ENCODE measurements around the gene PPFIA1. TPM values are rescaled to one million over a fixed set of nuclear protein-coding genes. Genes with fewer than 3 reads are reported as not detected.
"Not testable (repeated sequence)": the region's sequence is repeated elsewhere in the genome, so short reads cannot be mapped to it uniquely, and the experiment has no call there.

The PPFIA1 gene
- total RNA-seq, 1 experiment from 2014 or later = 45.9 TPM

DNA sequence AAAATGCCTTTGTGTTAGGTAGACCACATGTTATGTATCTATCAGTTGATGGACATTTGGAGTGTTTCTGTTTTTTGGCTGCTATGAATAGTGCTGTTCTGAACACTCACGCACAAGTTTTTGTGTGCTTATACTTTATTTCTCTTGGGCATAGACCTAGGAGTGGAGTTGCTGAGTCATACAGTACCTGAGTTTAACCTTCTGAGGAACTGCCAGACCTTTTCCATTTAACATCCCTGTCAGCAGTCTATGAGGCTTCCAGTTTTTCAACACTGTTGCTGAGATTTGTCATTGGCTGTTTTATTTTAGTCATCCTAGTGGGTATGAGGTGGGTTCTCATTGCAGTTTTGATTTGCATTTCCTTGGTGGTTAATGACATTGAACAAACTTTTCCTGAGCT, 132.2 kb downstream of the PPFIA1 start:
- no peak for DNase-seq (ENCODE audit: low spot score)
- in situ Hi-C loops (cut with HindIII; ENCODE audit: low sequenced_read_pairs) = no loop called here

DNA sequence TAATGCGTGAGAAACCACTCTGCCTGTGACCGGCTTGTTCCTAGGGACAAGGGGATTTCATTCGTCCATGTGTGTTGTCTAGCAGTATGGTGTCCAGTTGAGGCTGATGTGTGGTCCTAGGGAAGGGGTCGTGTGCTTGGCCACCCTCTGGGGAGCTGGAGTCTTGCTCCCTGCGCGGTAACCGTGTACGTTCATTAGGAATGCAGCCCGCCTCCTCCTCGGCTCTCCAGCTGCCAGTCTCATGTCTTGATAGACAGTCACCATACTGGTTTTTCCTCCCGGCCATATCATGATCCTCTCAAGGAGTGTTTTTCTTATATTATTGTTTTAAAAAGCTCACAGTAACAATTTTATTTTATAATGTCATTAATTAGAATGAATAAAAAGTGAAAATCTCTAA, 133.8 kb downstream of the PPFIA1 start:
- in situ Hi-C loops (cut with HindIII; ENCODE audit: low sequenced_read_pairs) = no loop called here
- DNase-seq (ENCODE audit: low spot score) = no peak

GRCh38 chr11:70405679-70406395, 135.3 kb downstream of the PPFIA1 start:
- DNase-seq (ENCODE audit: low spot score) = peak; percentile 96
- in situ Hi-C loops (cut with HindIII; ENCODE audit: low sequenced_read_pairs) = no loop called here

GRCh38 chr11:70407121-70407520, 136.6 kb downstream of the PPFIA1 start:
- in situ Hi-C loops (cut with HindIII; ENCODE audit: low sequenced_read_pairs) = no loop called here
- DNase-seq (ENCODE audit: low spot score) = no peak

GRCh38 chr11:70407814-70408213, 137.3 kb downstream of the PPFIA1 start:
- DNase-seq (ENCODE audit: low spot score) = no peak
- in situ Hi-C loops (cut with HindIII; ENCODE audit: low sequenced_read_pairs) = no loop called here

DNA sequence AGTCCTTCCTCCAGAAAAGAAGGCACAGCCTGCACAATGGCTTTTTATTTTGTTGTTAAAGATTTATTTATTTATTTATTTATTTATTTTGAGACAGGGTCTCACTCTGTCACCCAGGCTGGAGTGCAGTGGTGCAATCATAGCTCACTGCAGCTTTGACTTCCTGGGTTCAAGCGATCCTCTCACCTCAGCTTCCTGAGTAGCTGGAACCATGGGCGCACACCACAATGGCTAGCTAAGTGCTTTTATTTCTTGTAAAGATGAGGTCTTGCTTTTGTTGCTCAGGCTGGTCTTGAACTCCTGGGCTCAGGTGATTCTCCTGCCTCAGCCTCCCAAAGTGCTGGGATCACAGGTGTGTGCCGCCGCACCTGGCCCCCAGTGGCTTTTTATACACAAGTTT, 137.8 kb downstream of the PPFIA1 start:
- DNase-seq (ENCODE audit: low spot score); in situ Hi-C loops (cut with HindIII; ENCODE audit: low sequenced_read_pairs): not testable (repeated sequence)

- DNase-seq (ENCODE audit: low spot score) = no peak
- in situ Hi-C loops (cut with HindIII; ENCODE audit: low sequenced_read_pairs) = no loop called here
Measured at GRCh38 chr11:70409437-70409836, 138.9 kb downstream of the PPFIA1 start.

GRCh38 chr11:70409871-70410270, 139.4 kb downstream of the PPFIA1 start:
- in situ Hi-C loops (cut with HindIII; ENCODE audit: low sequenced_read_pairs) = no loop called here
- no peak for DNase-seq (ENCODE audit: low spot score)

GRCh38 chr11:70410276-70411205, 140.1 kb downstream of the PPFIA1 start:
- in situ Hi-C loops (cut with HindIII; ENCODE audit: low sequenced_read_pairs) = no loop called here
- DNase-seq (ENCODE audit: low spot score) = no peak

DNA sequence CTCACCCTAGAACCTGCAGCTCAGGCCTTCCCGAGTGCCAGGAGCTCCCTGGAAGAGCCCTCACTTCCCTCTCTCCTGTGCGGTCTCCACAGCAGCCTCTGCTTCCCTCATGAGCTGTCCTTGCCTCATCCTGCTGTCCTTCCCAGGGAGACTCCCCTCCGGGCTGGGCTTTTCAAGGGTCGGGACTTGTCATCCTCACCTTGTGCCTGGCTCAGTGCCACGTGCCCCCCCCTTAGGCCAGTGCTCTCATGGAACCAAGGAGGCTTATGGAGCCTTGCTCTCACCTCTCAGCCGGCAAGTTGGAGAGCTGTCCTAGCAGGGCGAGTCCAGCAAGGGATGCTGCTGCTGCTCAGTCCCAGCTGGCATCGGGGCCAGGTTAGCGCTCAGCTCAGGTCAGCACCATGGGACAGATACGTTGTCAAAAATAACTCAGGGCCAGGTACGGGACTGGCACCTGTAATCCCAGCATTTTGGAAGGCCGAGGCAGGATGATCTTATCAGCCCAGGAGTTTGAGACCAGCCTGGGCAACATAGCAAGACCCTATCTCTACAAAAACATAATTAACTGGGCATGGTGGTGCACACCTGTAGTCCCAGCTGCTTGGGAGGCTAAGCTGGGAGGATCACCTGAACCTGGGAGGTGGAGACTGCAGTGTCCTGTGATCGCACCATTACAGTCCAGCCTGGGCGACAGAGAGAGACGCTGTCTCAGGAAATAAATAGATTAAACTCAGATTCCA, 141.4 kb downstream of the PPFIA1 start:
- in situ Hi-C loops (cut with HindIII; ENCODE audit: low sequenced_read_pairs) = no loop called here
- DNase-seq (ENCODE audit: low spot score) = no peak

DNA sequence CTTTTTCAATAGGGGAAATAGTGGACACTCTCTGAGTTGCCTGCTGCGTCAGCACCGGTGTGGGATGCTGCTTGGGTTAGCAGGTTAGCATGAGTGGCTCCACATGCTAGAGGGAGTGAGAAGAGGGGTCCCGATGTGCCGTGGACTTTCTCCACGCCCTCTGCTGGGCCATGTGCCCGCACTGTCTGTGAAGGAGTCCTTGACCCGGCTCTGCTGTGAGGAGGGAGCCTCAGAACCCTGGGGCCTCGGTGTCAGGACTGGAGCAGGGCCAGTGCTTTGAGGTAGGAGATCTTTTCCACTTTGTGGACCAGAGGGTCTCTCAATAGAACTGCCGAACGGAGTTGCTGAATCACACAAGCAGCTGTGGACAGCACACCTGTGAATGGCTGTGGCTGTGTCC, 142.7 kb downstream of the PPFIA1 start:
- in situ Hi-C loops (cut with HindIII; ENCODE audit: low sequenced_read_pairs) = no loop called here
- no peak for DNase-seq (ENCODE audit: low spot score)

- DNase-seq (ENCODE audit: low spot score) = no peak
- in situ Hi-C loops (cut with HindIII; ENCODE audit: low sequenced_read_pairs) = no loop called here
Measured at GRCh38 chr11:70414341-70415100, 144.0 kb downstream of the PPFIA1 start.

- in situ Hi-C loops (cut with HindIII; ENCODE audit: low sequenced_read_pairs) = no loop called here
Measured at GRCh38 chr11:70415191-70415590, 144.7 kb downstream of the PPFIA1 start.

DNA sequence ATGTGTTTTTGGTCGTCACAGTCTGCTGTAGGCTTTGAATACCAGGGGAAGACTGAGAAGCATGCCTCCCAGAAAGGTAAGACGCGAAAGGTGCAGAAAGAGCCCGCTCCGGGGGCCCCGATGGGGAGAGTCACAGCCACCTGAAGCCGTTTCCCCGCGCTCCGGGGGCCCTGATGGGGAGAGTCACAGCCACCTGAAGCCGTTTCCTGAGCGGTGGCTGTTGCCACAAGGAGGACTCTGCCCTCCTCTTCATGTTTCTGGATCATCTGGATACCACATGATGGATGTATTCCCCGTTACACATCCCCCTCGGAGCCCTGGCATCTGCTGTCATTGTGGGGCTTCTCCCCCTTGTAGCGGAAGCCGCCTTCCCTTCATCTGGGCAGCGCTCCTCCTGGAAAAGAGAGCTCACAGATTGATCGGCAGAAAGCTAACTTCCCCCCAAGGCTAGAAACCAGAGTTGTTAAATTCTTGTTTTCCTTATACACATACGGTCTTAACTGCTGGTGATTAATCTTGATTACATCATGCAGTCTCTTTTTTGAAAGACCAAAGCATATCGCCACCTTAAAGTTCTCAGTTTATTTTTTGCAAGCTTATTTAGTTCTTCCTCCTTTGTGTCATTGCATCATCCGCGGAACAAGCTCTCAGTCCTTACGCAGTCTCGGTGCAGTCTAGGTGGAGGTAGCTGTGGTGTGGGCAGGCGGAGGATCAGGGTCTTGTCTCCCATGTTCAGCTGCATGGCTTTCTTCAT, 145.3 kb downstream of the PPFIA1 start:
- in situ Hi-C loops (cut with HindIII; ENCODE audit: low sequenced_read_pairs) = no loop called here
- DNase-seq (ENCODE audit: low spot score) = no peak

More at GRCh38 chr11:70415191-70415590, 144.7 kb downstream of the PPFIA1 start:
- DNase-seq (ENCODE audit: low spot score) = peak; percentile 78

DNA sequence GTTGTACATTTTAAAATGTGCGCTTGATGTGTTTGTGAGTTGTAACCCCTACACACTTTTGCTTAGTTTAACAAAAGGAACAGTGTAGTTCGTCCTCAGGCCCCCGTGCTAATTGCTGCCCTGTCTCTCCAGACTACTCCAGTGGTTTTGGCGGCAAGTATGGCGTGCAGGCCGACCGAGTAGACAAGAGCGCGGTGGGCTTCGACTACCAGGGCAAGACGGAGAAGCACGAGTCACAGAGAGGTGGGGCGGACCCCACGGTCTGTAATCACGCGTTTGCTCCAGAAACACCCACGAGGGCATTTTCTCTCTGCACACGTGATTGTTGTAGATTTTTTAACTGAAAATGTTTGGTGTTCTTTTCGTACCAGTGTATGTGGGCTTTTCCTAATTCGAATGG, 146.4 kb downstream of the PPFIA1 start:
- no peak for DNase-seq (ENCODE audit: low spot score)
- in situ Hi-C loops (cut with HindIII; ENCODE audit: low sequenced_read_pairs) = no loop called here

DNA sequence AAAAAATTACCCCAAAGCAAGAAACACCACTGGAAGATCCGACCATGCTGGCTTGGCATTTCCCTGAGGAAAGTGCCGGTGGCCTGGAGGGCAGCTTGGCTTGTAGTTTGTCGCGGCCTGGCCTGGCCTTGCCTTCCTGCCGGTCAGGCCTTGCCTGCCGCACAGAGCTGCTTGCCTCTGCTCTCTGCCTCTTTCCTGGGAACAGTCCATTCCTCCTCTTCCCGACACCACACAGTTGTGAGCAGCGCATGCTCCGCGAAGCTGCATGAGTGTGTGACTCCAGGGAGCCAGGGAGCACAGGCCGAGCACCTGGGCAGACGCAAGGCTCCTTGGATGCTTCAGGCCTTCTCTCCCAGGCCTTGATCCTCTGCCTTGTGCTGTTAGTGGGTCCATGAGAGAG, 147.6 kb downstream of the PPFIA1 start:
- no peak for DNase-seq (ENCODE audit: low spot score)
- in situ Hi-C loops (cut with HindIII; ENCODE audit: low sequenced_read_pairs) = no loop called here

DNA sequence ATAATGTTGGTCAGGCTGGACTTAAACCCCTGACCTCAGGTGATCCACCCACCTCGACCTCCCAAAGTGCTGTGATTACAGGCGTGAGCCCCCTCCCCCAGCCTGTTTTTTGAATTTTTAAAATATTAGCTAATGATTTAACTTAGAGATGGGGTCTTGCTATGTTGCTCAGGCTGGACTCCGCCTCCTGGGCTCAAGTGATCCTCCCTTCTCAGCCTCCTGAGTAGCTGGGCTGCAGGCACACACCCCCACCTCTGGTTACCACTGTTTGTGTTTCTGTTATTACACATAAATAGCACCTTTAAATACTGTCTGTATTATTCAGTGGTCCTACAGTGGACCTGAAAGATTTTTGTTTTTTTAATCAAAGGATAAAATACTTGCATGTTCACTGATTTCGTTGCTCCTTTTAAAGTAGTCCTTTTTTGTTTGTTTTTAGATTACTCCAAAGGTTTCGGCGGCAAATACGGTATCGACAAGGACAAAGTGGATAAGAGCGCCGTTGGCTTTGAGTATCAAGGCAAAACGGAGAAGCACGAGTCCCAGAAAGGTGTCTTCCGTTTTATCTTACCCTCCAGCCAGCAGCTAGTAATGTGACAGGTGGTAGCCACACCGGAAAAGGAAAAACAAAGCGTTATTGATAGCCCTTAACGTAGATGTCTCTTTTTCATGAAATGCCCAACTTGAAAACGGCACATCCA, 149.0 kb downstream of the PPFIA1 start:
- in situ Hi-C loops (cut with HindIII; ENCODE audit: low sequenced_read_pairs) = no loop called here
- DNase-seq (ENCODE audit: low spot score) = no peak

- DNase-seq (ENCODE audit: low spot score) = no peak
- in situ Hi-C loops (cut with HindIII; ENCODE audit: low sequenced_read_pairs) = no loop called here
Measured at GRCh38 chr11:70420008-70420464, 149.5 kb downstream of the PPFIA1 start.
